HFF-Myc (cell line): ENCODE measurements around the gene THUMPD1.

ENCODE experiments used
- DNase-seq: peaks from one replicate; pipeline ENCODE4 v3.0.0-alpha.2; 2011; ENCODE audit warnings: low read depth; ENCODE audit errors: extremely low read depth
- H3K4me3 ChIP-seq: replicated peaks from 2 replicates; pipeline ENCODE4 v1.5.1; 2011; ENCODE audit warnings: low read depth, mild to moderate bottlenecking, control low read depth, low read length
- TF ChIP-seq, protein P1 (sequence below): IDR thresholded peaks from 2 replicates; pipeline ENCODE4 v1.5.1; 2012; ENCODE audit warnings: mild to moderate bottlenecking, low read depth, low read length, control low read depth; ENCODE audit errors: missing control alignments

THUMPD1 gene, protein sequence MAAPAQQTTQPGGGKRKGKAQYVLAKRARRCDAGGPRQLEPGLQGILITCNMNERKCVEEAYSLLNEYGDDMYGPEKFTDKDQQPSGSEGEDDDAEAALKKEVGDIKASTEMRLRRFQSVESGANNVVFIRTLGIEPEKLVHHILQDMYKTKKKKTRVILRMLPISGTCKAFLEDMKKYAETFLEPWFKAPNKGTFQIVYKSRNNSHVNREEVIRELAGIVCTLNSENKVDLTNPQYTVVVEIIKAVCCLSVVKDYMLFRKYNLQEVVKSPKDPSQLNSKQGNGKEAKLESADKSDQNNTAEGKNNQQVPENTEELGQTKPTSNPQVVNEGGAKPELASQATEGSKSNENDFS

DNA sequence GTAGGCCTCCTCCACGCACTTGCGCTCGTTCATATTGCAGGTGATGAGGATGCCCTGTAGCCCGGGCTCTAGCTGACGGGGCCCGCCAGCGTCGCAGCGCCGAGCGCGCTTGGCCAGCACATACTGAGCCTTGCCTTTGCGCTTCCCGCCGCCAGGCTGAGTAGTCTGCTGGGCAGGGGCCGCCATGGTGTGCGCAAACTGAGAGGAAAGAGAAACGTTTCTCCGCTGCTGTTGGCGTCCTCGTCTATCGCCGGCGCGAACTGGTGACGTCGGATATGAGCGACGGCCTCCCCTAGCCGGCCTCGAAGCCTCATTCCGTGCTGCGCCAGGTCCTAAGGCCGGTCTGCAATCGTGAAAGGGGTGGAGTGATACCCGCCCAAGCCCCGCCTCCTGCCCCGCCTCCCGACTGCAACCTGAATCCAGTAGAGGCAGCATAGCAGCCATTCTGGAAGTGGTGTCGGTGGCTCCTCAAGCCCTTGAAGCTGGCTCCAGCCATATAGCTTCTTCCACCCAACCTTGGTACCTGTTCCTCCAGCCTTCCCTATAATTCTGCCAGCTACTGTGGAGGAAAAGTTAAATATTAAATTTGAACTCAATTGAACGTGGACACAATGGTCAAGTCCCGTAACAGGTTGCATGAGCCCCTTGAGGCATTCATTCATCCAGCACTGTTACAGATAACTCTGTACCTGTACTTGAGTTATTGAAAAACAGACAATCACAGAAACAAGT, at the start of gene THUMPD1:
THUMPD1 (minus strand) TSS at position 265 of the 732 bp plus-strand sequence; CDS start at position 186, 79 bp downstream.
- peak; percentile 86 for DNase-seq
- peak within 1 kb of the TSS; percentile 88 for H3K4me3 ChIP-seq
- TF ChIP-seq, protein P1, sequence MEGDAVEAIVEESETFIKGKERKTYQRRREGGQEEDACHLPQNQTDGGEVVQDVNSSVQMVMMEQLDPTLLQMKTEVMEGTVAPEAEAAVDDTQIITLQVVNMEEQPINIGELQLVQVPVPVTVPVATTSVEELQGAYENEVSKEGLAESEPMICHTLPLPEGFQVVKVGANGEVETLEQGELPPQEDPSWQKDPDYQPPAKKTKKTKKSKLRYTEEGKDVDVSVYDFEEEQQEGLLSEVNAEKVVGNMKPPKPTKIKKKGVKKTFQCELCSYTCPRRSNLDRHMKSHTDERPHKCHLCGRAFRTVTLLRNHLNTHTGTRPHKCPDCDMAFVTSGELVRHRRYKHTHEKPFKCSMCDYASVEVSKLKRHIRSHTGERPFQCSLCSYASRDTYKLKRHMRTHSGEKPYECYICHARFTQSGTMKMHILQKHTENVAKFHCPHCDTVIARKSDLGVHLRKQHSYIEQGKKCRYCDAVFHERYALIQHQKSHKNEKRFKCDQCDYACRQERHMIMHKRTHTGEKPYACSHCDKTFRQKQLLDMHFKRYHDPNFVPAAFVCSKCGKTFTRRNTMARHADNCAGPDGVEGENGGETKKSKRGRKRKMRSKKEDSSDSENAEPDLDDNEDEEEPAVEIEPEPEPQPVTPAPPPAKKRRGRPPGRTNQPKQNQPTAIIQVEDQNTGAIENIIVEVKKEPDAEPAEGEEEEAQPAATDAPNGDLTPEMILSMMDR = no peak

DNA sequence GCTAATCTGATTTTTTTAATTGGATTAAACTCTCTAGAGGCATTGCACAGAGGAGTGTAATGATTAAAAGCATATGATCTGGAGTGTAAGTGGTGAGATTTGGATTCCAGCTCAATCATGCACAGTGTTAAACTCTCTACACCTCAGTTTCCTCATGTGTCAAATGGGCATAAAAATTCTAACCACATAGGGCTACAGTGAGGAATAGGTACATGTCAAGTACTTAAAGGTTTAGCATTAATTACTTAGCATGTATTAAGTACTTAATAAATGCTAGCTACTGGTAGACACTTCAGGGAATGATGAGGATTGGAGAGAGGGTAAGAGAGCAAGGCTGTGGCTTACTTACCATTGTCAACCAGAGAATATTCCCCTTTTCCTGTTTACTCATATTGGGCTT, 47.5 kb upstream of the THUMPD1 start:
- TF ChIP-seq, protein P1 = no peak
- no peak overlapping the region for H3K4me3 ChIP-seq
- DNase-seq = no peak

DNA sequence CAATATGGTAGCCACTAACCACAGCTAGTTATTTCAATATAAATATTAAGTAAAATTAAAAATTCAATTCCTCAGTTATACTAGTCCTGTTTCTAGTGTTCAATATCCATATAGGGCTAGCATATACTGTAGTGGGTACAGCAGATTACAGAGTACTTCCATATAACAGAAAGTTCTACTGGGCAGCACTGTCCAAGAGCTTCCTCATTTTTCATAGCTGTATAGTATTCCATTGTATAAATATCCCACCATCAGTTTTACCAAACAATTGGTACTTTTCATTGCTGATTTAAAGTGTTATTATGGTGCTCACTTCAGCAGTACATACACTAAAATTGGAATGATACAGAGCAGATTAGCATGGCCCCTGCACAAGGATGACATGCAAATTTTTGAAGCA, 42.6 kb upstream of the THUMPD1 start:
- TF ChIP-seq, protein P1 = no peak
- H3K4me3 ChIP-seq = no peak overlapping the region
- no peak for DNase-seq

DNA sequence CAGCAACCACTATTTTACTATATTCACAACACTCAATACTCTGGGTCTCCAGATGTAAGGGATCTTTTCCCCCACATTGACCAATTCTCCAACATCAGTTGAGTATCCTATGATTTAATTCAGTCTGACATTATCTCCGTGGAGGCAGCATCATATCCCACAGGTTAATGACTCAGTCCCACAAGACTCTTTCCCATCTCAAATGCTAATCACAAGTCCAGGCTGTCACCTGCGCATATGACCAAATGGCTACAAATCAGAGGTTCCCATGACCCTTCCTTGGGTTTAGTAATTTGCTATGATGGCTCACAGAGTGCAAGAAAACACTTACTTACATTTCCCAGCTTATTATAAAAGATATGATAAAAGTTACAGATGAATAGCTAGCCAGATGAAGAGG, 40.9 kb upstream of the THUMPD1 start:
- H3K4me3 ChIP-seq = no peak overlapping the region
- no peak for DNase-seq
- TF ChIP-seq, protein P1 = no peak

DNA sequence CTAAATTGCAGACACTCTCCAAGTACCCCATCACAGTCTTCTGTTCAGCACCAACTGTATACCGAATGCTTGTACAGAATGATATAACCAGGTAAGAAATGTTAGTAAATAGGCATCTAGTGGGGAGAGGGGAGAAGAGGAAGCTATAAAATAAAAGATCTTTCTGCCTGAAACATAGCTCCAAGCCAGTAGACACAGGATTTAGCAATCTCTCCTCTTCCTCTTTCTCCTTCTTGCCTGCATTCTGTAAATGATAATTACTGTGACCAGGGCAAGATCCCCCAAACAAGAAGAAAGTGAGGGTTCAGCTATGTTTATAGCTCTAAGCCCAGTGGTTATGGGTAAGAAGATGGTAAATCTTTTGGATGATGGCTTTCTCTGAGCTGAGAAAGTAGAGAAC, 40.1 kb upstream of the THUMPD1 start:
- no peak overlapping the region for H3K4me3 ChIP-seq
- TF ChIP-seq, protein P1 = no peak

DNA sequence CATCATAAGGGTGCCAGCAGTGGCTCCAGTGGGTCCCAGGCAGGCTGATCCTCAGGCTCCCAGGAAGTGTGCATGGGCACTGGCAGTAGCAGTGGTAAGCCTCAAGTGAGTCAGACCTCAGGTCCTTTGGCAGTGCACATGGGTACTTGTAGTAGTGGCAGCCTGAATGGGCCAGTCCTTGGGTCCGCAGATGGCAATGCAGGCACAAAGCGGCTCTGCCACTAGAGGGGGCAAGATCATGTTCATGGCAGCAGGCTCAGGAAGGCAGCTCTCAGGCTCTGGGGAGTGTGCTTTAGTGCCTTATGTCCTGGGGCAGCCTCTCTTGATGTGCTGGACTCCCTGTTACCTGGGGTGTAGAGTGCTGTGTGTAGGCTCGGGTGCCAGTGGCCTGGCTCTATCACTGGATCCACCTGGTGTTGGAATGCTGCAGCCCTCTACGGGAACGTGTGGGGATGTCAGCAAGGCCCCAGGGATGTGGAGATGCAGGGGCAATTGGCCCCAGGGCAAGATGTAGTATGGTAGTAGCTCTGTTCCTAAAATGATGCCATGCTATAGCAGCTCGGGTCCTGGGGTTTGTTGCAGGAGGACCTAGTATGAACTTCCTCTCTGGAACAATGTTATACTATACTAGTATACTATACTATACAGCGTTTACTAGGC, 33.2 kb upstream of the THUMPD1 start:
- DNase-seq = peak; percentile 55
- no peak overlapping the region for H3K4me3 ChIP-seq
- TF ChIP-seq, protein P1 = peak; percentile 90

More for the DNA sequence above, 40.1 kb upstream of the THUMPD1 start:
- no peak for DNase-seq
